Hepatocyte (in vitro differentiated cells): ENCODE results near the gene RPL7L1. TPM values are rescaled to one million over a fixed set of nuclear protein-coding genes. Genes with fewer than 3 reads are reported as not detected.

ENCODE experiments used
- DNase-seq: peaks from one replicate; pipeline ENCODE4 v3.0.0-alpha.2; 2016; ENCODE audit warnings: low spot score
- H2AFZ ChIP-seq: fragments of 200-600 bp; sonication (generic); 2 replicates; pipeline ENCODE4 v1.6.0; 2016; ENCODE audit warnings: antibody characterized with exemption, mild to moderate bottlenecking
- H3K27ac ChIP-seq: fragments of 200-600 bp; sonication (generic); 2 replicates; pipeline ENCODE4 v1.5.1; 2016; ENCODE audit warnings: mild to moderate bottlenecking
- H3K27me3 ChIP-seq: fragments of 200-600 bp; sonication (generic); 2 replicates; pipeline ENCODE4 v1.6.1; 2016
- H3K36me3 ChIP-seq: fragments of 200-600 bp; sonication (generic); replicated peaks from 2 replicates; pipeline ENCODE4 v1.5.1; 2016; ENCODE audit warnings: low read depth; ENCODE audit not compliant: insufficient read depth
- H3K4me1 ChIP-seq: fragments of 200-600 bp; sonication (generic); 2 replicates; pipeline ENCODE4 v1.5.1; 2016; ENCODE audit warnings: mild to moderate bottlenecking, moderate library complexity; ENCODE audit not compliant: insufficient read depth
- H3K4me2 ChIP-seq: fragments of 200-600 bp; sonication (generic); 2 replicates; pipeline ENCODE4 v1.6.0; 2016
- H3K4me3 ChIP-seq: fragments of 200-600 bp; sonication (generic); 2 replicates; pipeline ENCODE4 v1.5.1; 2016; ENCODE audit warnings: mild to moderate bottlenecking
- H3K79me2 ChIP-seq: fragments of 200-600 bp; sonication (generic); 2 replicates; pipeline ENCODE4 v1.6.0; 2017; ENCODE audit warnings: mild to moderate bottlenecking
- H3K9me2 ChIP-seq: fragments of 200-600 bp; sonication (generic); replicated peaks from 2 replicates; pipeline ENCODE4 v1.6.0; 2017; ENCODE audit warnings: mild to moderate bottlenecking; ENCODE audit not compliant: insufficient read depth
- H3K9me3 ChIP-seq: fragments of 200-600 bp; sonication (generic); 2 replicates; pipeline ENCODE4 v1.5.1; 2016; ENCODE audit warnings: low read depth, mild to moderate bottlenecking
- H4K20me1 ChIP-seq: fragments of 200-600 bp; sonication (generic); 2 replicates; pipeline ENCODE4 v1.6.0; 2016; ENCODE audit warnings: mild to moderate bottlenecking; ENCODE audit not compliant: insufficient read depth, poor library complexity, severe bottlenecking
- CTCF ChIP-seq: fragments of 200-600 bp; sonication (generic); IDR thresholded peaks from 2 replicates; pipeline ENCODE4 v1.5.1; 2016; ENCODE audit warnings: antibody characterized with exemption, mild to moderate bottlenecking; ENCODE audit not compliant: poor library complexity
- EZH2 ChIP-seq: fragments of 200-600 bp; sonication (generic); IDR thresholded peaks from 2 replicates; pipeline ENCODE4 v1.6.1; 2016; ENCODE audit warnings: antibody characterized with exemption, mild to moderate bottlenecking, borderline replicate concordance
- EZH2phosphoT487 ChIP-seq: fragments of 200-600 bp; sonication (generic); IDR thresholded peaks from one replicate; pipeline ENCODE4 v1.6.1; 2018; ENCODE audit warnings: antibody characterized with exemption, mild to moderate bottlenecking, low read depth, moderate library complexity; ENCODE audit not compliant: unreplicated experiment, severe bottlenecking
- WGBS: methylation state at CpG from one replicate; pipeline ENCODE4 v1.1.6; 2016; ENCODE audit warnings: low lambda C conversion rate; ENCODE audit errors: missing lambda C conversion rate; 5-methylcytosine and 5-hydroxymethylcytosine counted together
- polyA plus RNA-seq: library from polyadenylated mRNA; unstranded; fragments of >200 nt; fragmentation: Nextera tagmentation; extraction: Ambion mirVana; gene quantifications from 2 replicates; pipeline ENCODE4 v1.2.1, GENCODE V29; 2016
- total RNA-seq: library from RNA; depleted of rRNA; stranded (reverse); fragments of >200 nt; gene quantifications from 2 replicates; pipeline ENCODE4 v1.2.3, GENCODE V29; 2014

The RPL7L1 gene
- total and polyA plus RNA-seq, 2 experiments from 2014 or later: 63.0 to 111 TPM

- H3K36me3 ChIP-seq: no peaks in the 10 kb centered on the region
- no peak overlapping the region for H3K4me2 ChIP-seq
- no peaks in the 10 kb centered on the region for H3K4me1 ChIP-seq
- no peaks in the 10 kb centered on the region for H4K20me1 ChIP-seq
- no peaks in the 10 kb centered on the region for H3K9me3 ChIP-seq
- H2AFZ ChIP-seq: no peak overlapping the region
- TF ChIP-seq CTCF (no peak), EZH2 (no peak), EZH2phosphoT487 (no peak)
- H3K27me3 ChIP-seq: no peaks in the 10 kb centered on the region
- no peak overlapping the region for H3K27ac ChIP-seq
- no peaks in the 10 kb centered on the region for H3K79me2 ChIP-seq
- H3K9me2 ChIP-seq: no peaks in the 10 kb centered on the region
- H3K4me3 ChIP-seq: no peak overlapping the region
- WGBS: 97% methylated on average over 2 of the region's 2 CpGs
- no peak for DNase-seq
These were observed 9.1 kb upstream of the RPL7L1 start for GRCh38 chr6:42870145-42870936.

GRCh38 chr6:42871711-42872110, 7.7 kb upstream of the RPL7L1 start:
- no peak for DNase-seq
- WGBS: 79% methylated on average over 3 of the region's 3 CpGs
- Histone ChIP-seq H3K9me3 (no peaks in the 10 kb centered on the region), H3K27ac (no peak overlapping the region), H3K27me3 (no peaks in the 10 kb centered on the region), H3K4me1 (no peaks in the 10 kb centered on the region), H3K36me3 (no peaks in the 10 kb centered on the region), H3K79me2 (no peaks in the 10 kb centered on the region), H3K9me2 (no peaks in the 10 kb centered on the region), H3K4me2 (no peak overlapping the region), H2AFZ (no peak overlapping the region), H3K4me3 (no peak overlapping the region), H4K20me1 (no peaks in the 10 kb centered on the region)
- TF ChIP-seq CTCF (no peak), EZH2phosphoT487 (no peak), EZH2 (no peak)

GRCh38 chr6:42873313-42873712, 6.1 kb upstream of the RPL7L1 start:
- no peaks in the 10 kb centered on the region for H3K4me1 ChIP-seq
- TF ChIP-seq EZH2 (no peak), EZH2phosphoT487 (no peak), CTCF (no peak)
- no peaks in the 10 kb centered on the region for H3K9me2 ChIP-seq
- H3K4me2 ChIP-seq: no peak overlapping the region
- no peaks in the 10 kb centered on the region for H3K27me3 ChIP-seq
- H3K4me3 ChIP-seq: no peak overlapping the region
- no peak overlapping the region for H3K27ac ChIP-seq
- H3K36me3 ChIP-seq: no peaks in the 10 kb centered on the region
- 78% methylated on average over 2 of the region's 2 CpGs for WGBS
- no peaks in the 10 kb centered on the region for H3K9me3 ChIP-seq
- no peak for DNase-seq
- H2AFZ ChIP-seq: no peak overlapping the region
- H3K79me2 ChIP-seq: no peaks in the 10 kb centered on the region
- H4K20me1 ChIP-seq: no peaks in the 10 kb centered on the region
